Measurements from ENCODE around the gene ACAT2.
"Not testable (repeated sequence)": the region's sequence is repeated elsewhere in the genome, so short reads cannot be mapped to it uniquely, and the experiment has no call there.

The ACAT2 gene

GRCh38 chr6:159805440-159806020 is 43.7 kb downstream of the ACAT2 start:
- Mint-ChIP-seq H3K9me3 (ENCODE audit: low read depth) (no peaks in the 10 kb centered on the region), H3K27me3 (no peaks in the 10 kb centered on the region), H3K4me3 (no peak overlapping the region), H3K4me1 (ENCODE audit: low read depth) (no peaks in the 10 kb centered on the region), H3K36me3 (peaks cover 8% of the 10 kb centered on the region), H3K27ac (no peak overlapping the region)

- no peak overlapping the region for H3K4me3 Mint-ChIP-seq
- no peak overlapping the region for H3K27ac Mint-ChIP-seq
- H3K27me3 Mint-ChIP-seq = no peaks in the 10 kb centered on the region
- H3K9me3 Mint-ChIP-seq (ENCODE audit: low read depth) = no peaks in the 10 kb centered on the region
- H3K4me1 Mint-ChIP-seq (ENCODE audit: low read depth) = no peaks in the 10 kb centered on the region
- H3K36me3 Mint-ChIP-seq = peaks cover 12% of the 10 kb centered on the region
These were observed 44.2 kb downstream of the ACAT2 start for GRCh38 chr6:159806021-159806458.

GRCh38 chr6:159807150-159807858 is 45.5 kb downstream of the ACAT2 start:
- Mint-ChIP-seq H3K36me3 (peaks cover 12% of the 10 kb centered on the region), H3K4me3 (no peak overlapping the region), H3K9me3 (ENCODE audit: low read depth) (no peaks in the 10 kb centered on the region), H3K27me3 (no peaks in the 10 kb centered on the region), H3K4me1 (ENCODE audit: low read depth) (no peaks in the 10 kb centered on the region), H3K27ac (no peak overlapping the region)

- no peak overlapping the region for H3K27ac Mint-ChIP-seq
- H3K4me1 Mint-ChIP-seq (ENCODE audit: low read depth) = no peaks in the 10 kb centered on the region
- H3K36me3 Mint-ChIP-seq = peaks cover 12% of the 10 kb centered on the region
- no peak overlapping the region for H3K4me3 Mint-ChIP-seq
- H3K27me3 Mint-ChIP-seq = no peaks in the 10 kb centered on the region
- H3K9me3 Mint-ChIP-seq (ENCODE audit: low read depth) = no peaks in the 10 kb centered on the region
These were observed 46.8 kb downstream of the ACAT2 start for GRCh38 chr6:159808647-159809046.

- Mint-ChIP-seq H3K27me3 (no peaks in the 10 kb centered on the region), H3K36me3 (peaks cover 12% of the 10 kb centered on the region), H3K27ac (no peak overlapping the region), H3K4me3 (no peak overlapping the region), H3K4me1 (ENCODE audit: low read depth) (no peaks in the 10 kb centered on the region), H3K9me3 (ENCODE audit: low read depth) (no peaks in the 10 kb centered on the region)
These were observed 47.3 kb downstream of the ACAT2 start for GRCh38 chr6:159809149-159809548.

- Mint-ChIP-seq H3K9me3 (ENCODE audit: low read depth) (no peaks in the 10 kb centered on the region), H3K4me1 (ENCODE audit: low read depth) (no peaks in the 10 kb centered on the region), H3K27ac (no peak overlapping the region), H3K36me3 (peaks cover 9% of the 10 kb centered on the region), H3K4me3 (no peak overlapping the region), H3K27me3 (no peaks in the 10 kb centered on the region)
These were observed 51.9 kb downstream of the ACAT2 start for GRCh38 chr6:159813781-159814180.

GRCh38 chr6:159815410-159815809 is 53.6 kb downstream of the ACAT2 start:
- peaks cover 12% of the 10 kb centered on the region for H3K4me1 Mint-ChIP-seq (ENCODE audit: low read depth)
- peaks cover 4% of the 10 kb centered on the region for H3K36me3 Mint-ChIP-seq
- H3K4me3 Mint-ChIP-seq = no peak overlapping the region
- H3K27me3 Mint-ChIP-seq = no peaks in the 10 kb centered on the region
- H3K27ac Mint-ChIP-seq = no peak overlapping the region
- no peaks in the 10 kb centered on the region for H3K9me3 Mint-ChIP-seq (ENCODE audit: low read depth)

GRCh38 chr6:159816775-159817174 is 54.9 kb downstream of the ACAT2 start:
- H3K27ac Mint-ChIP-seq; H3K36me3 Mint-ChIP-seq; H3K9me3 Mint-ChIP-seq (ENCODE audit: low read depth); H3K27me3 Mint-ChIP-seq; H3K4me3 Mint-ChIP-seq: not testable (repeated sequence)
- H3K4me1 Mint-ChIP-seq (ENCODE audit: low read depth) = peaks cover 20% of the 10 kb centered on the region

GRCh38 chr6:159817951-159818739 is 56.3 kb downstream of the ACAT2 start:
- H3K27ac Mint-ChIP-seq = no peak overlapping the region
- no peaks in the 10 kb centered on the region for H3K27me3 Mint-ChIP-seq
- no peak overlapping the region for H3K4me3 Mint-ChIP-seq
- no peaks in the 10 kb centered on the region for H3K9me3 Mint-ChIP-seq (ENCODE audit: low read depth)
- peaks cover 24% of the 10 kb centered on the region for H3K4me1 Mint-ChIP-seq (ENCODE audit: low read depth)
- H3K36me3 Mint-ChIP-seq = peaks cover 4% of the 10 kb centered on the region

- Mint-ChIP-seq H3K9me3 (ENCODE audit: low read depth) (no peaks in the 10 kb centered on the region), H3K36me3 (peaks cover 4% of the 10 kb centered on the region), H3K27ac (peak overlapping the region; percentile 76), H3K4me1 (ENCODE audit: low read depth) (peaks cover 24% of the 10 kb centered on the region), H3K4me3 (peak overlapping the region; percentile 73), H3K27me3 (no peaks in the 10 kb centered on the region)
These were observed 57.3 kb downstream of the ACAT2 start for GRCh38 chr6:159819098-159819497.

GRCh38 chr6:159819932-159820640 is 58.2 kb downstream of the ACAT2 start:
- Mint-ChIP-seq H3K4me1 (ENCODE audit: low read depth) (peaks cover 24% of the 10 kb centered on the region), H3K9me3 (ENCODE audit: low read depth) (no peaks in the 10 kb centered on the region), H3K36me3 (peaks cover 4% of the 10 kb centered on the region), H3K27me3 (no peaks in the 10 kb centered on the region), H3K27ac (peak overlapping the region; percentile 56), H3K4me3 (peak overlapping the region; percentile 73)

- Mint-ChIP-seq H3K27me3 (no peaks in the 10 kb centered on the region), H3K4me3 (no peak overlapping the region), H3K9me3 (ENCODE audit: low read depth) (no peaks in the 10 kb centered on the region), H3K4me1 (ENCODE audit: low read depth) (peaks cover 24% of the 10 kb centered on the region), H3K36me3 (peaks cover 4% of the 10 kb centered on the region), H3K27ac (peak overlapping the region; percentile 34)
These were observed 59.3 kb downstream of the ACAT2 start for GRCh38 chr6:159821122-159821521.

GRCh38 chr6:159821726-159822125 is 59.9 kb downstream of the ACAT2 start:
- peaks cover 4% of the 10 kb centered on the region for H3K36me3 Mint-ChIP-seq
- H3K4me1 Mint-ChIP-seq (ENCODE audit: low read depth) = peaks cover 24% of the 10 kb centered on the region
- H3K9me3 Mint-ChIP-seq (ENCODE audit: low read depth) = no peaks in the 10 kb centered on the region
- H3K27ac Mint-ChIP-seq = no peak overlapping the region
- no peaks in the 10 kb centered on the region for H3K27me3 Mint-ChIP-seq
- no peak overlapping the region for H3K4me3 Mint-ChIP-seq

- peaks cover 4% of the 10 kb centered on the region for H3K36me3 Mint-ChIP-seq
- H3K4me1 Mint-ChIP-seq (ENCODE audit: low read depth) = peaks cover 24% of the 10 kb centered on the region
- H3K9me3 Mint-ChIP-seq (ENCODE audit: low read depth) = no peaks in the 10 kb centered on the region
- H3K27me3 Mint-ChIP-seq = no peaks in the 10 kb centered on the region
- H3K27ac Mint-ChIP-seq = no peak overlapping the region
- no peak overlapping the region for H3K4me3 Mint-ChIP-seq
These were observed 62.1 kb downstream of the ACAT2 start for GRCh38 chr6:159823953-159824352.

- not testable (repeated sequence) for H3K36me3 Mint-ChIP-seq; H3K27ac Mint-ChIP-seq; H3K27me3 Mint-ChIP-seq; H3K4me3 Mint-ChIP-seq; H3K9me3 Mint-ChIP-seq (ENCODE audit: low read depth)
- H3K4me1 Mint-ChIP-seq (ENCODE audit: low read depth) = peaks cover 21% of the 10 kb centered on the region
These were observed 62.8 kb downstream of the ACAT2 start for GRCh38 chr6:159824690-159825089.

Data from activated naive CD8-positive, alpha-beta T cell (primary cell).